Fibroblast of villous mesenchyme (primary cell): ENCODE measurements around the gene ASPHD1. TPM values are rescaled to one million over a fixed set of nuclear protein-coding genes. Genes with fewer than 3 reads are reported as not detected.

ENCODE experiments used
- DNase-seq: peaks from one replicate; pipeline ENCODE4 v3.0.0-alpha.2; 2010; ENCODE audit warnings: low read depth
- H3K4me3 ChIP-seq: 2 replicates; pipeline ENCODE4 v1.5.1; 2011; ENCODE audit warnings: low read depth, mild to moderate bottlenecking, low read length
- CTCF ChIP-seq: IDR thresholded peaks from 2 replicates; pipeline ENCODE4 v1.5.1; 2012; ENCODE audit warnings: low read depth, mild to moderate bottlenecking, low read length; ENCODE audit not compliant: insufficient read depth
- total RNA-seq: library from RNA; depleted of rRNA; stranded (reverse); fragments of >200 nt; gene quantifications from 2 replicates; pipeline ENCODE4 v1.2.3, GENCODE V29; 2012

ASPHD1 gene
- total RNA-seq, 1 donor, result 7.8 TPM

GRCh38 chr16:29893553-29893952 is 6.7 kb upstream of the ASPHD1 start:
- H3K4me3 ChIP-seq, result no peak overlapping the region
- DNase-seq, result no peak
- TF ChIP-seq CTCF, result no peak

DNA sequence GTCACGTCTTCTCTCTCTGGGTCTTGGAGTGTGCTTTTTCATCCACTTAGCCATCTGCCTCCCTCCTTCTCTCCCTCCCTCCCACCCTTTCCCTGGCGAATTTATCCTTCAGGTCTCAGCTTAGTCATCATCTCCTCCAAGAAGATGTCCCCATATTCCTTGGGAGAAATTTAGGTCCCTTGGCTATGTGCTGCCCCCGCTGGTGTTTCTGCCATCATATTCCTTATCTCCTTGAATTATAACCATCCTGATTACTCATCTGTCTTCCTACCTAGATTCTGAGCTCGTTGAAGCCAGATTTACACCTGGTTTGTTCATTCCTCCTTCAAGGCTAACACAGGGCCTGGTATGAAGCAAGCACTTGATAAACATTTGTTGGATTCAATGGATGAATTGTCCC is 5.9 kb upstream of the ASPHD1 start:
- no peak for DNase-seq
- no peak for TF ChIP-seq CTCF
- no peak overlapping the region for H3K4me3 ChIP-seq

DNA sequence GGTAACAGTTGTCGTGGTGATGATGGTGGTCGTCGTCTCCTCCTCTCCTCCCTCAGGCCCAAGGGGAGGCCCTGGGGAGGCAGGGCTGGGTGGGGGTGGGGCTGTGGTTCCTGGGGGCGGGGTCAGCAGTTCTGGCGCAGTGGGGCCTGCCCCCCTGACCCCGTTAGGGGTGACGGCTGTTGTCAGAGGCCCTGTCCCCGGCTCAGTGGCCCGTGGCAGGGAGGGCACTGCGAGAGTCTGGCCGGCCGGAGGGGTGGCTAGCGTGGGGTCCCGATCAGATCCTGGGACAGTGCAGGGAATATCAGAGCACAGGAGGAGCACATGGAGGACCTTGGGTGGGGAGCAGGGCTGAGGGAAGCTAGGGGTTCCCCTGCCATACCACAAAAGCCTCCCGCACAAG is 3.4 kb upstream of the ASPHD1 start:
- no peak for DNase-seq
- no peak for TF ChIP-seq CTCF
- no peak overlapping the region for H3K4me3 ChIP-seq

DNA sequence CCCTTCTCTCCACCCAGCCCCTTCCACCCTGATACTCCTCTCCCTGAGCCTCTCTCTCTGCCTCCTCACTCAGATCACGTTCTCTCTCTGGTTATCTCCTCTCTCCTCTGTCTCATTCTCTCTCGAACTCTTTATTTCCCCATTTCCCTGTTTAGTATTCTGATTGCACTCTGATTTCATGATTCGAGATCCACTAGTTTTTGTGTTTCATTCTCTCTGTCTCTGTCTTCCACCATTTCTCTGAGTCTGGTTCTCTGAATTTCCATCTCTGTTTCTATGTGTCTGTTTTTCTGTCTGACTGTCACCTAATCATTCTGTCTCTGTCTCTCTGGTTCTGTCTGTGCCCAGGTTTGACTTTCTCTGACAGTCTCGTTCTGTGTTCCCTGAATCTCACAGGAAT is 3.0 kb upstream of the ASPHD1 start:
- no peak for DNase-seq
- no peak for TF ChIP-seq CTCF
- H3K4me3 ChIP-seq, result no peak overlapping the region

DNA sequence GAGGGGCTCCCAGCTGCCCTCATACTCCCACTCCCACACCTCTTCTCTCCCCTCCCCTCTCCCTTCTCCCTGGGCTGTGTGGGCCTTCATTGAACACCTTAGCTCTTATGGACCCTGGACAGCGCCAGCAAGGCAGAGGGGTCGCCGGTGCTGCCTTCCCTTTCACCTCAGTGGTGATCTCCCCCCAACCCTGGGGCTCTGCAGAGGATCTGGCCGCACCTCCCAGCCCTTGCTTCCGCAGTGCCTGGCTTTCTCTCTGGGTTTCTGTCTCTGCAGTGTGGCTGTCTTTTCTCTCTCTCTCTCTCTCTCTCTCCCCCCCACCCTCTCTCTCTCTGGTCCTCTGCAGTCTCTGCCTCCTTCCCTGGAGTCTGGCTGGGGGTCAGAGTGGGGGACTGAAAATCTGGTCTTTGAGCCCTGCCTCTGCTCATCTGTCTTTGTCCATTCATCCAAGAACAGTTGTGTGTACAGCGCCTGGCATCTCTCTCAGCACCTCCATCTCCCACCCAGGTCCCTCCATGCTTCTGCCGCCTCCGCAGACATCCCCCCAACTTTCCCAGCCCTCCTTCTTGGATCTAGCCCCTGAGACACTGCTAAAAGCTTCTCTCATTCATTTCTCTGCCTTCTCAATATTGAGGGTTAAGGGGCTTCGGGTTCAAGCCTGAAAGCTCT is 2.0 kb upstream of the ASPHD1 start:
- no peak for TF ChIP-seq CTCF
- peak overlapping the region; percentile 78 for H3K4me3 ChIP-seq
- DNase-seq, result no peak

GRCh38 chr16:29898804-29899515 is 1.3 kb upstream of the ASPHD1 start:
- DNase-seq, result no peak
- TF ChIP-seq CTCF, result no peak
- H3K4me3 ChIP-seq, result peak overlapping the region; percentile 78

- peak within 1 kb of the TSS; percentile 78 for H3K4me3 ChIP-seq
- DNase-seq, result peak; percentile 93
- TF ChIP-seq CTCF, result peak; percentile 46
These were observed 679 bp upstream of the ASPHD1 start, which contains the start of gene SEZ6L2 for GRCh38 chr16:29899516-29900101. TSS of gene SEZ6L2 (minus strand) at chr16:29899550. CDS start at chr16:29899019, 531 bp downstream.
